ENCODE results near the gene INPP4B.

- TF ChIP-seq, protein P1, sequence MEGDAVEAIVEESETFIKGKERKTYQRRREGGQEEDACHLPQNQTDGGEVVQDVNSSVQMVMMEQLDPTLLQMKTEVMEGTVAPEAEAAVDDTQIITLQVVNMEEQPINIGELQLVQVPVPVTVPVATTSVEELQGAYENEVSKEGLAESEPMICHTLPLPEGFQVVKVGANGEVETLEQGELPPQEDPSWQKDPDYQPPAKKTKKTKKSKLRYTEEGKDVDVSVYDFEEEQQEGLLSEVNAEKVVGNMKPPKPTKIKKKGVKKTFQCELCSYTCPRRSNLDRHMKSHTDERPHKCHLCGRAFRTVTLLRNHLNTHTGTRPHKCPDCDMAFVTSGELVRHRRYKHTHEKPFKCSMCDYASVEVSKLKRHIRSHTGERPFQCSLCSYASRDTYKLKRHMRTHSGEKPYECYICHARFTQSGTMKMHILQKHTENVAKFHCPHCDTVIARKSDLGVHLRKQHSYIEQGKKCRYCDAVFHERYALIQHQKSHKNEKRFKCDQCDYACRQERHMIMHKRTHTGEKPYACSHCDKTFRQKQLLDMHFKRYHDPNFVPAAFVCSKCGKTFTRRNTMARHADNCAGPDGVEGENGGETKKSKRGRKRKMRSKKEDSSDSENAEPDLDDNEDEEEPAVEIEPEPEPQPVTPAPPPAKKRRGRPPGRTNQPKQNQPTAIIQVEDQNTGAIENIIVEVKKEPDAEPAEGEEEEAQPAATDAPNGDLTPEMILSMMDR (conservative IDR thresholded peaks at IDR 0.05; ENCODE audit: low read length): no peak
- TF ChIP-seq EZH2phosphoT487 (IDR thresholded peaks at IDR 0.05; ENCODE audit: borderline replicate concordance, low read depth, low read length): no peak
Measured at GRCh38 chr4:142407596-142407995, 438.5 kb downstream of the INPP4B start.
